ENCODE results near the gene TLL2.
"Not testable (repeated sequence)": the region's sequence is repeated elsewhere in the genome, so short reads cannot be mapped to it uniquely, and the experiment has no call there.

The TLL2 gene

GRCh38 chr10:96513698-96514561, at the start of gene TLL2:
TLL2 (minus strand) TSS chr10:96513926; CDS start chr10:96513685, 241 bp downstream.
- peaks cover 19% of the 10 kb centered on the region for H3K4me1 ChIP-seq (ENCODE audit: control insufficient read depth, insufficient read depth, low read length)
- H3K9me3 ChIP-seq (ENCODE audit: control insufficient read depth in 2 of 2, low read length in 2 of 2) = no peaks in the 10 kb centered on the region
- H3K4me3 ChIP-seq (ENCODE audit: low read length in 2 of 2) = peak within 1 kb of the TSS; percentile 73 to 75
- H3K27me3 ChIP-seq (ENCODE audit: control insufficient read depth in 1 of 2, insufficient read depth in 2 of 2, low read length in 2 of 2) = peaks cover 7 to 13% of the 10 kb centered on the region in 2 donors
- no peak within 1 kb of the TSS for H3K9ac ChIP-seq (ENCODE audit: low read length in 2 of 2)
- H3K27ac ChIP-seq (ENCODE audit: low read length) = no peak within 1 kb of the TSS
- H3K36me3 ChIP-seq (ENCODE audit: control insufficient read depth in 2 of 2, insufficient read depth in 2 of 2, low read length in 2 of 2) = no peaks in the 10 kb centered on the region

- H3K4me3 ChIP-seq (ENCODE audit: low read length in 2 of 2) = no peak overlapping the region
- H3K36me3 ChIP-seq (ENCODE audit: control insufficient read depth in 2 of 2, insufficient read depth in 2 of 2, low read length in 2 of 2) = peaks cover 5 to 9% of the 10 kb centered on the region in 2 donors
- H3K27ac ChIP-seq (ENCODE audit: low read length) = no peak overlapping the region
- H3K9me3 ChIP-seq (ENCODE audit: control insufficient read depth in 2 of 2, low read length in 2 of 2) = no peaks in the 10 kb centered on the region
- no peak overlapping the region for H3K9ac ChIP-seq (ENCODE audit: low read length in 2 of 2)
- no peaks in the 10 kb centered on the region for H3K4me1 ChIP-seq (ENCODE audit: control insufficient read depth, insufficient read depth, low read length)
- no peaks in the 10 kb centered on the region for H3K27me3 ChIP-seq (ENCODE audit: control insufficient read depth in 1 of 2, insufficient read depth in 2 of 2, low read length in 2 of 2)
Observed at GRCh38 chr10:96560966-96561887, 47.5 kb upstream of the TLL2 start.

GRCh38 chr10:96560489-96560888, 46.8 kb upstream of the TLL2 start:
- Histone ChIP-seq H3K9me3 (ENCODE audit: control insufficient read depth in 2 of 2, low read length in 2 of 2) (no peaks in the 10 kb centered on the region), H3K36me3 (ENCODE audit: control insufficient read depth in 2 of 2, insufficient read depth in 2 of 2, low read length in 2 of 2) (peaks cover 5 to 9% of the 10 kb centered on the region in 2 donors), H3K9ac (ENCODE audit: low read length in 2 of 2) (no peak overlapping the region), H3K4me3 (ENCODE audit: low read length in 2 of 2) (no peak overlapping the region), H3K4me1 (ENCODE audit: control insufficient read depth, insufficient read depth, low read length) (no peaks in the 10 kb centered on the region), H3K27ac (ENCODE audit: low read length) (no peak overlapping the region), H3K27me3 (ENCODE audit: control insufficient read depth in 1 of 2, insufficient read depth in 2 of 2, low read length in 2 of 2) (no peaks in the 10 kb centered on the region)

GRCh38 chr10:96556003-96556402, 42.3 kb upstream of the TLL2 start:
- H3K27ac ChIP-seq (ENCODE audit: low read length) = no peak overlapping the region
- H3K9me3 ChIP-seq (ENCODE audit: control insufficient read depth in 2 of 2, low read length in 2 of 2) = no peaks in the 10 kb centered on the region
- H3K4me1 ChIP-seq (ENCODE audit: control insufficient read depth, insufficient read depth, low read length) = no peaks in the 10 kb centered on the region
- no peak overlapping the region for H3K4me3 ChIP-seq (ENCODE audit: low read length in 2 of 2)
- no peaks in the 10 kb centered on the region for H3K27me3 ChIP-seq (ENCODE audit: control insufficient read depth in 1 of 2, insufficient read depth in 2 of 2, low read length in 2 of 2)
- no peak overlapping the region for H3K9ac ChIP-seq (ENCODE audit: low read length in 2 of 2)
- peaks cover 5 to 9% of the 10 kb centered on the region in 2 donors for H3K36me3 ChIP-seq (ENCODE audit: control insufficient read depth in 2 of 2, insufficient read depth in 2 of 2, low read length in 2 of 2)

- Histone ChIP-seq H3K9me3 (ENCODE audit: control insufficient read depth in 2 of 2, low read length in 2 of 2) (no peaks in the 10 kb centered on the region), H3K4me3 (ENCODE audit: low read length in 2 of 2) (no peak overlapping the region), H3K4me1 (ENCODE audit: control insufficient read depth, insufficient read depth, low read length) (no peaks in the 10 kb centered on the region), H3K27me3 (ENCODE audit: control insufficient read depth in 1 of 2, insufficient read depth in 2 of 2, low read length in 2 of 2) (no peaks in the 10 kb centered on the region), H3K36me3 (ENCODE audit: control insufficient read depth in 2 of 2, insufficient read depth in 2 of 2, low read length in 2 of 2) (peaks cover 6 to 12% of the 10 kb centered on the region in 2 donors), H3K9ac (ENCODE audit: low read length in 2 of 2) (no peak overlapping the region), H3K27ac (ENCODE audit: low read length) (no peak overlapping the region)
Observed at GRCh38 chr10:96555330-96555729, 41.6 kb upstream of the TLL2 start.

- no peaks in the 10 kb centered on the region for H3K27me3 ChIP-seq (ENCODE audit: control insufficient read depth in 1 of 2, insufficient read depth in 2 of 2, low read length in 2 of 2)
- H3K4me3 ChIP-seq (ENCODE audit: low read length in 2 of 2) = no peak overlapping the region
- H3K9me3 ChIP-seq (ENCODE audit: control insufficient read depth in 2 of 2, low read length in 2 of 2) = no peaks in the 10 kb centered on the region
- no peaks in the 10 kb centered on the region for H3K4me1 ChIP-seq (ENCODE audit: control insufficient read depth, insufficient read depth, low read length)
- no peak overlapping the region for H3K27ac ChIP-seq (ENCODE audit: low read length)
- peaks cover 12 to 13% of the 10 kb centered on the region in 2 donors for H3K36me3 ChIP-seq (ENCODE audit: control insufficient read depth in 2 of 2, insufficient read depth in 2 of 2, low read length in 2 of 2)
- H3K9ac ChIP-seq (ENCODE audit: low read length in 2 of 2) = no peak overlapping the region
Observed at GRCh38 chr10:96548589-96548988, 34.9 kb upstream of the TLL2 start.

- not testable (repeated sequence) for H3K4me3 ChIP-seq (ENCODE audit: low read length in 2 of 2); H3K9ac ChIP-seq (ENCODE audit: low read length in 2 of 2); H3K4me1 ChIP-seq (ENCODE audit: control insufficient read depth, insufficient read depth, low read length); H3K27me3 ChIP-seq (ENCODE audit: control insufficient read depth in 1 of 2, insufficient read depth in 2 of 2, low read length in 2 of 2); H3K27ac ChIP-seq (ENCODE audit: low read length); H3K9me3 ChIP-seq (ENCODE audit: control insufficient read depth in 2 of 2, low read length in 2 of 2)
- peaks cover 18 to 19% of the 10 kb centered on the region in 2 donors for H3K36me3 ChIP-seq (ENCODE audit: control insufficient read depth in 2 of 2, insufficient read depth in 2 of 2, low read length in 2 of 2)
Observed at GRCh38 chr10:96545558-96545957, 31.8 kb upstream of the TLL2 start.

GRCh38 chr10:96541921-96542320, 28.2 kb upstream of the TLL2 start:
- H3K4me3 ChIP-seq (ENCODE audit: low read length in 2 of 2) = no peak overlapping the region
- no peak overlapping the region for H3K9ac ChIP-seq (ENCODE audit: low read length in 2 of 2)
- no peak overlapping the region for H3K27ac ChIP-seq (ENCODE audit: low read length)
- no peaks in the 10 kb centered on the region for H3K4me1 ChIP-seq (ENCODE audit: control insufficient read depth, insufficient read depth, low read length)
- H3K36me3 ChIP-seq (ENCODE audit: control insufficient read depth in 2 of 2, insufficient read depth in 2 of 2, low read length in 2 of 2) = peaks cover 12 to 17% of the 10 kb centered on the region in 2 donors
- no peaks in the 10 kb centered on the region for H3K27me3 ChIP-seq (ENCODE audit: control insufficient read depth in 1 of 2, insufficient read depth in 2 of 2, low read length in 2 of 2)
- no peaks in the 10 kb centered on the region for H3K9me3 ChIP-seq (ENCODE audit: control insufficient read depth in 2 of 2, low read length in 2 of 2)

- H3K9ac ChIP-seq (ENCODE audit: low read length in 2 of 2) = no peak overlapping the region
- H3K27ac ChIP-seq (ENCODE audit: low read length) = no peak overlapping the region
- H3K9me3 ChIP-seq (ENCODE audit: control insufficient read depth in 2 of 2, low read length in 2 of 2) = no peaks in the 10 kb centered on the region
- H3K4me3 ChIP-seq (ENCODE audit: low read length in 2 of 2) = no peak overlapping the region
- peaks cover 9 to 15% of the 10 kb centered on the region in 2 donors for H3K36me3 ChIP-seq (ENCODE audit: control insufficient read depth in 2 of 2, insufficient read depth in 2 of 2, low read length in 2 of 2)
- no peaks in the 10 kb centered on the region for H3K27me3 ChIP-seq (ENCODE audit: control insufficient read depth in 1 of 2, insufficient read depth in 2 of 2, low read length in 2 of 2)
- no peaks in the 10 kb centered on the region for H3K4me1 ChIP-seq (ENCODE audit: control insufficient read depth, insufficient read depth, low read length)
Observed at GRCh38 chr10:96540240-96540639, 26.5 kb upstream of the TLL2 start.

- Histone ChIP-seq H3K4me3 (ENCODE audit: low read length in 2 of 2) (no peak overlapping the region), H3K4me1 (ENCODE audit: control insufficient read depth, insufficient read depth, low read length) (no peaks in the 10 kb centered on the region), H3K27me3 (ENCODE audit: control insufficient read depth in 1 of 2, insufficient read depth in 2 of 2, low read length in 2 of 2) (no peaks in the 10 kb centered on the region), H3K27ac (ENCODE audit: low read length) (no peak overlapping the region), H3K9me3 (ENCODE audit: control insufficient read depth in 2 of 2, low read length in 2 of 2) (no peaks in the 10 kb centered on the region), H3K9ac (ENCODE audit: low read length in 2 of 2) (no peak overlapping the region), H3K36me3 (ENCODE audit: control insufficient read depth in 2 of 2, insufficient read depth in 2 of 2, low read length in 2 of 2) (peaks cover 6 to 10% of the 10 kb centered on the region in 2 donors)
Observed at GRCh38 chr10:96538683-96539082, 25.0 kb upstream of the TLL2 start.
